ENCODE measurements around the gene MUC4. TPM values are rescaled to one million over a fixed set of nuclear protein-coding genes. Genes with fewer than 3 reads are reported as not detected.

Gene MUC4
- total and polyA plus RNA-seq, 2 of the 4 experiments (the other 2 are of a cell fraction): not detected

DNA sequence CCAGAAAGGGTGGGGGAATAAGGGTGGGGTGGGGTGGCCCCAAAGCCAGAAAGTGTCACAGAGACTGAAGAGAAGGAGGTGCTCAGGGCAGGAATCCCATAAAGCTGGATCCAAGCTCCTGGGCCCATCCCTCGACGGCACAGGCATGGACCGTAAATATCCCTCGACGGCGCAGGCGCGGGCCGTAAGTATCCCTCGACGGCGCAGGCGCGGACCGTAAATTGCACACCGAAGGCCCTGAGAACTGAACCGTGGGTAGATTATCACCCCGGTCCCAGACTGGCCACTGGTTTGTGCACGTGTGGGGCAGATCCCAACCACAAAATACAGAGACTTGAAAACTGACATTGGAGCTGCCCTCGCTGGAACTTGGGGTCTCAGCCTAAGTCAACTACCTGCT lies 41.3 kb upstream of the MUC4 start:
- Histone ChIP-seq H3K18ac (ENCODE audit: low read depth, low read length) (no peak overlapping the region), H3K9me3 (ENCODE audit: control insufficient read depth, insufficient read depth, low read length) (no peaks in the 10 kb centered on the region), H2AFZ (replicated peaks; ENCODE audit: low read length, poor library complexity) (no peak overlapping the region), H3K56ac (ENCODE audit: extremely low read depth, insufficient read depth, low read length) (no peak overlapping the region), H2BK5ac (ENCODE audit: low read depth, low read length, poor library complexity, severe bottlenecking) (no peak overlapping the region), H2AK9ac (replicated peaks; ENCODE audit: low read depth, low read length, poor library complexity) (no peak overlapping the region), H3K79me1 (ENCODE audit: low read depth in 1 of 2, low read length in 2 of 2) (no peaks in the 10 kb centered on the region), H3K4me3 (ENCODE audit: insufficient read depth, low read depth, low read length) (no peak overlapping the region), H4K91ac (ENCODE audit: insufficient read depth, low read depth, low read length) (no peak overlapping the region), H4K5ac (ENCODE audit: low read depth, low read length) (no peak overlapping the region), H3K9ac (ENCODE audit: low read depth, low read length) (no peak overlapping the region), H2BK120ac (ENCODE audit: low read depth, low read length) (no peak overlapping the region), H3K9me1 (ENCODE audit: insufficient read depth, low read length) (no peaks in the 10 kb centered on the region), H4K20me1 (ENCODE audit: insufficient read depth, low read length) (no peaks in the 10 kb centered on the region), H2BK20ac (ENCODE audit: low read depth, low read length) (no peak overlapping the region), H4K8ac (ENCODE audit: low read depth in 2 of 2, low read length in 2 of 2) (no peak overlapping the region), H3K4me1 (ENCODE audit: control insufficient read depth, insufficient read depth, low read length) (no peaks in the 10 kb centered on the region), H3K27me3 (ENCODE audit: control insufficient read depth, insufficient read depth, low read length) (peaks cover 8% of the 10 kb centered on the region; the same call in 1 of the 2 replicates), H2AK5ac (ENCODE audit: low read depth, low read length) (no peak overlapping the region), H2BK15ac (ENCODE audit: low read depth, low read length) (no peak overlapping the region), H3K4ac (ENCODE audit: low read depth, low read length) (no peak overlapping the region), H3K14ac (replicated peaks; ENCODE audit: low read depth, low read length) (no peak overlapping the region), H3K36me3 (ENCODE audit: control insufficient read depth, insufficient read depth, low read length) (no peaks in the 10 kb centered on the region), H3K4me2 (ENCODE audit: low read depth, low read length) (no peak overlapping the region), H3K27ac (ENCODE audit: insufficient read depth, low read length) (no peak overlapping the region), H3K23ac (ENCODE audit: low read depth, low read length) (no peak overlapping the region)
- ChIA-PET CTCF (interaction anchor here (1.4 kb wide), 1 partner anchor 10 kb away, joined by 3 read pairs; no protein-coding TSS in a partner anchor), POLR2A (ENCODE audit: unreplicated experiment) (no interaction called here)
- no peak for DNase-seq
- no peak for ATAC-seq (ENCODE audit: low read depth)
- in situ Hi-C loops (cut with MboI; ENCODE audit: low sequenced_read_pairs): no loop called here
- 100% methylated on average over 7 of the region's 20 CpGs; no CpG with 5 or more reads in 1 of the 2 experiments for whole genome bisulfite sequencing, 2 experiments (ENCODE audit: extremely low coverage in 2 of 2, insufficient read length in 1 of 2)
- TF ChIP-seq ELK1 (IDR thresholded peaks at IDR 0.05; ENCODE audit: borderline replicate concordance, low read depth, low read length) (no peak), RFX5 (IDR thresholded peaks at IDR 0.05; ENCODE audit: low read depth, low read length) (no peak)
- no TSS peak for BruUV-seq (replicated peaks)
- dilution Hi-C loops (cut with HindIII; ENCODE audit: low sequenced_read_pairs, unreplicated experiment): no loop called here
- intact Hi-C loops (cut with micrococcal nuclease): loop anchor here (5.0 kb wide), 2 partner anchors 139 to 344 kb away; no protein-coding TSS in a partner anchor

Data from IMR-90 (cell line).